Glutamatergic neuron (in vitro differentiated cells): Measurements from ENCODE around the gene AQP10. TPM values are rescaled to one million over a fixed set of nuclear protein-coding genes. Genes with fewer than 3 reads are reported as not detected.
A peak's percentile ranks its signal among the peaks of the same experiment; 100 is the strongest.
"Not testable (repeated sequence)": the region's sequence is repeated elsewhere in the genome, so short reads cannot be mapped to it uniquely, and the experiment has no call there.

Experiments
- DNase-seq: peaks from one replicate; pipeline ENCODE4 v3.0.0; 2022
- H3K27ac Mint-ChIP-seq: one replicate; pipeline ENCODE4 v1.8.0; 2020; ENCODE audit warnings: mild to moderate bottlenecking, mixed read lengths, inconsistent platforms; ENCODE audit not compliant: unreplicated experiment
- H3K27me3 Mint-ChIP-seq: one replicate; pipeline ENCODE4 v1.8.0; 2020; ENCODE audit warnings: mild to moderate bottlenecking, moderate library complexity, mixed read lengths, inconsistent platforms; ENCODE audit not compliant: unreplicated experiment
- H3K36me3 Mint-ChIP-seq: one replicate; pipeline ENCODE4 v1.8.0; 2020; ENCODE audit warnings: mild to moderate bottlenecking, mixed read lengths, inconsistent platforms; ENCODE audit not compliant: unreplicated experiment
- H3K4me1 Mint-ChIP-seq: one replicate; pipeline ENCODE4 v1.8.0; 2020; ENCODE audit warnings: mild to moderate bottlenecking, low read depth, mixed read lengths, inconsistent platforms; ENCODE audit not compliant: unreplicated experiment
- H3K4me3 Mint-ChIP-seq: one replicate; pipeline ENCODE4 v1.8.0; 2020; ENCODE audit warnings: mild to moderate bottlenecking, mixed read lengths, inconsistent platforms; ENCODE audit not compliant: unreplicated experiment
- H3K9me3 Mint-ChIP-seq: one replicate; pipeline ENCODE4 v1.8.0; 2020; ENCODE audit warnings: mild to moderate bottlenecking, moderate library complexity, mixed read lengths, inconsistent platforms; ENCODE audit not compliant: unreplicated experiment
- CTCF ChIP-seq: fragments of 200-600 bp; sonication (generic); IDR thresholded peaks from one replicate; pipeline ENCODE4 v1.5.0; 2021; ENCODE audit not compliant: partially characterized antibody, unreplicated experiment
- total RNA-seq: library from RNA; stranded (reverse); fragmentation: NEBNext Ultra II Directional; extraction: Animal tissue kit (Norgen Biotek cat#: 25700); gene quantifications from one replicate; pipeline ENCODE4 v1.2.1, GENCODE V29; 2021; ENCODE audit not compliant: unreplicated experiment

AQP10 gene
- total RNA-seq, 1 donor from 2014 or later: not detected

GRCh38 chr1:154318386-154318785 is 2.5 kb upstream of the AQP10 start:
- DNase-seq: no peak
- H3K27me3 Mint-ChIP-seq: peaks cover 10% of the 10 kb centered on the region
- no peak overlapping the region for H3K4me3 Mint-ChIP-seq
- peaks cover 4% of the 10 kb centered on the region for H3K9me3 Mint-ChIP-seq
- TF ChIP-seq CTCF: no peak
- H3K4me1 Mint-ChIP-seq: no peaks in the 10 kb centered on the region
- H3K27ac Mint-ChIP-seq: no peak overlapping the region
- H3K36me3 Mint-ChIP-seq: peaks cover 6% of the 10 kb centered on the region

- peaks cover 13% of the 10 kb centered on the region for H3K27me3 Mint-ChIP-seq
- H3K4me3 Mint-ChIP-seq, H3K36me3 Mint-ChIP-seq, H3K9me3 Mint-ChIP-seq, H3K27ac Mint-ChIP-seq, H3K4me1 Mint-ChIP-seq, DNase-seq: not testable (repeated sequence)
Measured at GRCh38 chr1:154321609-154321934, 679 bp downstream of the AQP10 start.

- Mint-ChIP-seq H3K36me3 (no peaks in the 10 kb centered on the region), H3K27ac (no peak overlapping the region), H3K4me3 (peak overlapping the region; percentile 52), H3K4me1 (peaks cover 13% of the 10 kb centered on the region), H3K27me3 (peaks cover 10% of the 10 kb centered on the region), H3K9me3 (peaks cover 4% of the 10 kb centered on the region)
- TF ChIP-seq CTCF: no peak
- no peak for DNase-seq
Measured at GRCh38 chr1:154323493-154323892, 2.6 kb downstream of the AQP10 start.

GRCh38 chr1:154324241-154324640 is 3.3 kb downstream of the AQP10 start:
- no peak for DNase-seq
- peaks cover 13% of the 10 kb centered on the region for H3K27me3 Mint-ChIP-seq
- H3K27ac Mint-ChIP-seq: no peak overlapping the region
- peaks cover 7% of the 10 kb centered on the region for H3K9me3 Mint-ChIP-seq
- TF ChIP-seq CTCF: no peak
- H3K4me3 Mint-ChIP-seq: peak overlapping the region; percentile 96
- no peaks in the 10 kb centered on the region for H3K36me3 Mint-ChIP-seq
- H3K4me1 Mint-ChIP-seq: peaks cover 15% of the 10 kb centered on the region

GRCh38 chr1:154324669-154325582 is 4.0 kb downstream of the AQP10 start, which contains the start of gene ATP8B2:
ATP8B2 (plus strand) TSS chr1:154325525; CDS start chr1:154328142, 2,617 bp downstream.
- H3K27me3 Mint-ChIP-seq: peaks cover 17% of the 10 kb centered on the region
- peak; percentile 99 for TF ChIP-seq CTCF
- H3K27ac Mint-ChIP-seq: peak within 1 kb of the TSS; percentile 94
- DNase-seq: peak; percentile 92
- peaks cover 22% of the 10 kb centered on the region for H3K4me1 Mint-ChIP-seq
- peak within 1 kb of the TSS; percentile 96 for H3K4me3 Mint-ChIP-seq
- peaks cover 10% of the 10 kb centered on the region for H3K9me3 Mint-ChIP-seq
- no peaks in the 10 kb centered on the region for H3K36me3 Mint-ChIP-seq
